NCI-H510A treated with DMSO at 0.1 percent for 48 hours (cell line): ENCODE data around the gene ACBD3.
"Not testable (repeated sequence)": the region's sequence is repeated elsewhere in the genome, so short reads cannot be mapped to it uniquely, and the experiment has no call there.

Experiments used
- DNase-seq: peaks from one replicate; lab custom pipeline; 2025; lab: John Stamatoyannopoulos, UW

ACBD3 gene

GRCh38 chr1:226186124-226187018, at the start of gene ACBD3:
ACBD3 (minus strand) TSS chr1:226186741; CDS start chr1:226186675, 66 bp downstream.
- DNase-seq: peak; percentile 72

GRCh38 chr1:226233806-226234205, 47.3 kb upstream of the ACBD3 start:
- no peak for DNase-seq

GRCh38 chr1:226233293-226233692, 46.8 kb upstream of the ACBD3 start:
- no peak for DNase-seq

DNA sequence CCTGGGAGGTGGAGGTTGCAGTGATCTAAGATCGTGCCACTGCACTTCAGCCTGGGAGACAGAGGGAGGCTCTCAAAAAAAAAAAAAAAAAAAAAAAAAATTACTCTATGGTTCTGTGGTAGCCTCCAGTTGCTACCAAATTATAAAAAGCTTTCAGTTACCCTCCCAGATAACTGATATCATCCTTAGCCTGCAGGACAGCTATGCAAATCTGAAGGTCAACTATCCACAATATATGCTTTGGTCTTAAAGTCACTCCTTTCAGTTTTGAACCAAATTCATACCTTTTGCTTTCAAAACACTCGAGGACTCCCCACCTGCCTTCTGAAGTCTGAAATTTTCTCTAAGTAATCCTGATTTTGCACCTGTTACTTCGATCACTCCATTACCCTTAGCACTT, 40.1 kb upstream of the ACBD3 start:
- no peak for DNase-seq

GRCh38 chr1:226223786-226224244, 37.3 kb upstream of the ACBD3 start:
- peak; percentile 22 for DNase-seq

- DNase-seq: no peak
Observed at GRCh38 chr1:226223157-226223785, 36.7 kb upstream of the ACBD3 start, which contains the start of gene MIXL1. MIXL1 (plus strand) TSS chr1:226223664; CDS start chr1:226223682, 18 bp downstream.

GRCh38 chr1:226222686-226223085, 36.1 kb upstream of the ACBD3 start:
- DNase-seq: no peak

DNA sequence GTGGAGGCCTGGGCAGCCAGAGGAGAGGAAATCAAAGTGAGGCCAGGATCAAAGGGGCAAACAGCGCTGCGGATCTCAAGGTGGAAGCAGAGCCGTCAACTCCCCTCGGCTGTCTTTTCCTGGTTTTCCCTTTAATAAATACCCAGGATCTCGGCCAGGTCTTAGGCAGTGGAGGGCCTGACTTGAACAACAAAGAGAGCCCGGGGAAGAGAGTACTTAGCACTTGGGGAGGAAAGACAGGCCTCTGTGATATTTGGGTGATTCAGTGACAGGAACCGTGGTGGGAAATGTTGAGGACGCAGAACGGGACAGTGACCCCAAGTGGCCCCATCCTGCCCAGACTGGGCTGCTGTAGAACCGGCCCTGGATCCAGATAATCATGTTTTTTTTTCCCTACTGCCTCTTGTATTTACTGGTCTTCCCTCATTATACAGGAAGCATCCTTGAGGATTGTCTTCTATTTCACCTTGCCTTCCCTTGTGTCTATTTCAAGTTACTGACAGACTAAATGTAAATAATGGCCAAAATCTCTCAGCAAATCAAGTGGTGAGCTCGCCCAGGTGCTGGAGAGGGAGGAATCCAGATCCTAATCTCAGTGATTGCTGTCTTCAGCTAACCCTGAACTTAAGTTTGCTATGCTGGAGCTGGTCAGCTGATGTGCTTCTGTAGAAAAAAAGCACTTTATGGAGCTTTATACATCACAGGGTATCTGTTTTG, 34.1 kb upstream of the ACBD3 start:
- DNase-seq: no peak

GRCh38 chr1:226217273-226217672, 30.7 kb upstream of the ACBD3 start:
- no peak for DNase-seq

DNA sequence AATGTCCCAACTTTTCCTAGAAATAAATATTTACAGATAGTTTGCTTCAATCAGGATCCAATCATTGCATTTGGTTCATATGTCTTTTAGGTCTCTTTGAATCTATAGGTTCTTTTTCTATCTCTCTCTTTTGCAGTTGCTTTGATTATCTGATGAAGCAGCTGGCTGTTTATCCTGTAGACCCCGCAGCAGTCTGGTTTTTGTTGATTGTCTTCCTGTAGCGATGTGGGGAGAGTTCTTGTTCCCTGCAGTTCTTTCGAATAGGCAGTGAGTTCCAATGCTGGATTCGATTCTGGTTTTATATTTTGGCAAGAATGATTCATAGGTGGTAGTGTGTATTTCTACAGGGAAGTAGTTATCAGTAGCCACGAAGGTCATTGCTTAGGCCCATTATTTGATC, 29.5 kb upstream of the ACBD3 start:
- DNase-seq: no peak

DNA sequence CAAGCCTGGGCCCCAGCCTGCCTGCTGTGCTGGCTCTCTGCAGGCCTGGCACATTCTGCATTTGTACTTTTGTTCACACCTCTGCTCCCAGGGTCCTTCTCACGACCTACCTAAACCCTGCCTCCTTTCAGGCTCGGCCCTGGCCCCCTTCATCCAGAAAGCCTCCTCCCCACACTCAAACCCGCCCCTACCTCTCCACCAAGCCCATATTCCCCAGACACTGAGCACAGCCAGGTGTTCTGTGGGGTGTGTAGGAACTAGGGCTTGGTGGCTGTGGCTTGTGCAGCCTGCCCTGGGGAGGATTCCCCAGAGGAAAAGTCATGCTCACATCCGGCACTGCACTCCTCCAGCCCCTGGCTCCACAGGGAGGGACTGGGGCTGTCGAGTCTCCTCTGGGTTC, 28.7 kb upstream of the ACBD3 start:
- DNase-seq: no peak

- DNase-seq: no peak
Observed at GRCh38 chr1:226212545-226212944, 26.0 kb upstream of the ACBD3 start.

GRCh38 chr1:226211181-226211821, 24.8 kb upstream of the ACBD3 start:
- DNase-seq: no peak

DNA sequence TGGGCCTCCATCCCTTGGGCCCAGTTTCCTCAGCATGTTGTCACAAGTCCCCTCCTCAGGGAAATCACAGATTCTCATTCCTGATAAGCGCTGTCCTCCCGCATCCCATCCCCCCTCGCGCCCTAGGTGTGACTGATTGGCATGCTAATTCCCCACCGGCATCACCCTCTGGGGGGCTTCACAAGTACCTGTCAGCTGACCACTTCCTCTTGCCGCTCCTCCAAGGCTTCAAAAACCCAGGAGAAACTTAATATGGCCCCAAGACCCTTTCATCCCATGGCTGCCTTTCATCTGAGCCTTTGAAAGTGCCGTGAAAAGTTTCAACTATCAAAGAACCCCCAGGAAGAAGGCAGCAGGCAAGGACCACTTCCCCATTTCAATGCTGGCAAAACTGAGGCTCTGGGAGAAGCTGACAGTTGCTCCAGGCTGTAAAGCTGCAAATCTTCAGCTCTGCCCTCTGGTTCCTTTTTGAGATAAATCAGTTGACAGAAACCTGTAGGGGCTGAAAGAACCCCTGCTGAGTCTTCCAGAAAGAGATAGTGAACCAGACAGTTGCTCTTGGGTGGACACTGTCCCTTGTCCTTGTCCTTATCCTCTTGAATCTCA, 24.1 kb upstream of the ACBD3 start:
- no peak for DNase-seq

DNA sequence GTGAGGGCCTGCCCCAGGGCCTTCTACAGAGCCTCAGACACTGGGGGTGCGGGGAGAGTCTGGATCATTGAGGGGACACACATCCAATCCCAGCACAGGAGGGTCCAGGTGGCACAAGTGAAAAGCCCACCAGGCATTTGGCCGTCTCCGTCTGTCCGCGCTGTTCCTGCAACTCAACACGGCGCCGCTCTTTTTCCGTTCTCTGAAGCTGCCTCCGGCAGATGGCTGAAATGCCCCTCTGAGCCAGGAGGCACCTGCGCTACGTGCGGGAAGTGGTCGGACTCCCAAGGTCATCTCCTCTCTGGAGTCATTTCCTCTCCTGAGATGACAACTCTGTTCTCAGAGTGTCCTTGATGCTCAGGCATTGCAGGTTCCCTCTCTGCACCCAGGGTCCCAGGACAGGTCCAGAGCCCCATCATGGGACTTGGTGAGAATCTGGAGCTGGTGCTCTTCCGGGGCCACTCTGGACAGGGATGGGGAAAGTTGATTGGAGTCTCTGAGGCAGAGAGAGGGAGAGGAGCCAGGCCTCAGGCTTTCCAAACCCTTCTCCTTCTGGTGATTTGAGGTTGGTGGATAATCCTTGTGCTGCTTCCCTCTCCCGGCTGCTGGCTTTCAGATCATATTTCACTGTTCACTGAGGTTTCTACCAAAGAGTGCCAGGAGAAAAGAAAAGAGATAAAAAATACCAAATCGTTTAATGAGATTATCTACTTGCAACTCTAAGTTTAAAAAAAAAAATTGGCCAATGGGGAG, 22.9 kb upstream of the ACBD3 start:
- DNase-seq: no peak

- no peak for DNase-seq
Observed at GRCh38 chr1:226207048-226207447, 20.5 kb upstream of the ACBD3 start.

DNA sequence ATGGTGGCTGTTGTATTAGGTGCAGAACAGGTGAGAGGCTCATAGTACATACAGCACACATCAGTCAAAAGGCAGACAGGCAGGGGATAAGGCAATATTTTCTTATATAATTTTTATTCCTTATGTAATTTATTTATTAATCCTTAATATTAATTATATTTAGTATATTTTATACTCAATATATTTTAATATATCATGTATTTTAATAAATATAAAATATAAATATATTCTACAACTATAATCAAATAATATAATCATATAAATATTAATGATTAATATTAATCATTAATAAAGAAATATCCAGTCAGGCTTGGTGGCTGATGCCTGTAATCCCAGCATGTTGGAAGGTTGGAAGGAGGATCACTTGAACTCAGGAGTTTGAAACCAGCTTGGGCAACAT, 17.7 kb upstream of the ACBD3 start:
- no peak for DNase-seq

- no peak for DNase-seq
Observed at GRCh38 chr1:226203655-226204054, 17.1 kb upstream of the ACBD3 start.

GRCh38 chr1:226203240-226203639, 16.7 kb upstream of the ACBD3 start:
- DNase-seq: no peak

GRCh38 chr1:226202666-226203065, 16.1 kb upstream of the ACBD3 start:
- DNase-seq: not testable (repeated sequence)

DNA sequence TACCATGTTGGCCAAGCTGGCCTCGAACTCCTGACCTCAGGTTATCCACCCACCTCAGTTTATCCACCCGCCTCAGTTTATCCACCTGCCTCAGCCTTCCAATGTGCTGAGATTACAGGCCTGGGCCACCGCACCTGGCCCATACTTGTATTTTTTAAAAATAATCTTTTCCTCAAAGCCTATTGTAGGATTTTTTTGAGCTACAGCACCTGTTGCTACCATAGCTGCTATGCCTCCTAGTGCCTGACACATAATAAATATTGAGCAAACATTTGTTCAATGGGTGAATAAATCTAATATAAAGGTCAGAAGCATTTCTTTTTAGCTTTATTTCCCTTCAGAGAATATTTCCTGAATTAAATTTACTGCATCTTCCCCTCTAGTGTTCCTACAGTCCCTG, 15.7 kb upstream of the ACBD3 start:
- no peak for DNase-seq
